ENCODE results near the gene CNTN2. TPM values are rescaled to one million over a fixed set of nuclear protein-coding genes. Genes with fewer than 3 reads are reported as not detected.

The CNTN2 gene
- total and polyA plus RNA-seq, 8 donors, result 0.20 to 0.63 (median 0.37) TPM; not detected in 2

DNA sequence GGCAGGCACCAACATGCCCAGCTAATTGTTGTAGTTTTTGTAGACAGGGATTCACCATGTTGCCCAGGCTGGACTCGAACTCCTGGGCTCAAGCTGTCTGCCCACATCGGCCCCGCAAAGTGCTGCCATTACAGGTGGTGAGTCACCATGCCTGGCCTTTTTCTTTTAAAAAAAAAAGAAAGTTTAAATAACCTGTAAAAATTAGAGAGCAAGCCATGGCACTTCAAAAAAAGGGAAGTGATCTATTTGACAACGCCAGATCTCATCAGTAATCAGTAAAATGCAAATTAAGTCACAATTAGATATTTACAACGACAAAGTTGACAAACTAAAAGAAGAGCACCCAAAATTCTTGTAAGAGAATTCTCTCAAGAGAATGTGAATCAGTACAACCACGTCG, 81.7 kb downstream of the CNTN2 start:
- intact Hi-C loops (cut with DNase I), result no loop called here
- no peak for TF ChIP-seq CTCF (IDR thresholded peaks at IDR 0.05)

GRCh38 chr1:205127646-205128045, 84.6 kb downstream of the CNTN2 start:
- TF ChIP-seq CTCF (IDR thresholded peaks at IDR 0.05), result no peak
- H3K27me3 ChIP-seq, result no peaks in the 10 kb centered on the region
- ATAC-seq, result no peak
- no peak overlapping the region for H3K4me3 ChIP-seq
- H3K4me1 ChIP-seq, result peaks cover 0 to 5% of the 10 kb centered on the region in 2 donors
- no peak overlapping the region for H3K27ac ChIP-seq
- H3K36me3 ChIP-seq, result no peaks in the 10 kb centered on the region
- intact Hi-C loops (cut with DNase I), result no loop called here
- no peaks in the 10 kb centered on the region for H3K9me3 ChIP-seq
- DNase-seq, result no peak

More for the DNA sequence above, 81.7 kb downstream of the CNTN2 start:
- Histone ChIP-seq H3K27me3 (no peaks in the 10 kb centered on the region), H3K4me1 (peaks cover 8 to 24% of the 10 kb centered on the region in 2 donors), H3K27ac (no peak overlapping the region), H3K9me3 (no peaks in the 10 kb centered on the region), H3K36me3 (no peaks in the 10 kb centered on the region), H3K4me3 (no peak overlapping the region)
- DNase-seq, result no peak
- no peak for ATAC-seq

Other genes starting within 250 kb of the CNTN2 start
- 10 to 100 TPM in 1 of 2 donors, 1 to 10 TPM in 1; 6.6 to 11.5 TPM for gene NFASC, start 172.3 kb upstream of the CNTN2 start, total RNA-seq
- gene NFASC, start 172.3 kb upstream of the CNTN2 start, polyA plus RNA-seq (ENCODE audit: insufficient read length in 6 of 6), result 1 to 10 TPM; 1.2 to 2.3 (median 1.8) TPM
- gene TMEM81, start 41.2 kb downstream of the CNTN2 start, total RNA-seq, result 1 to 10 TPM; 3.6 to 4.1 TPM
- gene TMEM81, start 41.2 kb downstream of the CNTN2 start, polyA plus RNA-seq (ENCODE audit: insufficient read length in 6 of 6), result 1 to 10 TPM; 3.3 to 4.4 (median 4.0) TPM
- gene RBBP5, start 78.8 kb downstream of the CNTN2 start, total RNA-seq, result 10 to 100 TPM; 14.9 to 20.0 TPM
- gene RBBP5, start 78.8 kb downstream of the CNTN2 start, polyA plus RNA-seq (ENCODE audit: insufficient read length in 6 of 6), result 10 to 100 TPM; 17.3 to 21.3 (median 20.4) TPM
- gene DSTYK, start 168.5 kb downstream of the CNTN2 start, total RNA-seq, result 10 to 100 TPM; 11.1 to 13.6 TPM
- 10 to 100 TPM; 15.9 to 18.4 (median 17.4) TPM for gene DSTYK, start 168.5 kb downstream of the CNTN2 start, polyA plus RNA-seq (ENCODE audit: insufficient read length in 6 of 6)
- gene TMCC2, start 184.7 kb downstream of the CNTN2 start, total RNA-seq, result 1 to 10 TPM; 3.4 TPM
- 10 to 100 TPM in 4 of 6 donors, 1 to 10 TPM in 2; 8.8 to 17.2 (median 13.9) TPM for gene TMCC2, start 184.7 kb downstream of the CNTN2 start, polyA plus RNA-seq (ENCODE audit: insufficient read length in 6 of 6)